Stimulated activated memory B cell treated with anti-CD40 and anti-IgM and Interleukin-4, amounts not matched to agents 10 μg/mL and 1 μg/mL and 100 μg/mL, for 72 hours (primary cell): ENCODE results near the gene KDR.

Experiments used
- ATAC-seq: fragments of 150-1000 bp; cut with Tn5 transposase; 2 replicates; pipeline ENCODE4 v1.10.0; 2021
- H3K27ac Mint-ChIP-seq: one replicate; pipeline ENCODE4 v1.8.0; 2022; ENCODE audit warnings: mild to moderate bottlenecking, mixed read lengths
- H3K27me3 Mint-ChIP-seq: one replicate; pipeline ENCODE4 v1.8.0; 2022; ENCODE audit warnings: mixed read lengths
- H3K36me3 Mint-ChIP-seq: one replicate; pipeline ENCODE4 v1.8.0; 2022; ENCODE audit warnings: mixed read lengths
- H3K4me1 Mint-ChIP-seq: one replicate; pipeline ENCODE4 v1.8.0; 2022; ENCODE audit warnings: mixed read lengths
- H3K4me3 Mint-ChIP-seq: one replicate; pipeline ENCODE4 v1.8.0; 2022; ENCODE audit warnings: mild to moderate bottlenecking, moderate library complexity, mixed read lengths
- H3K9me3 Mint-ChIP-seq: one replicate; pipeline ENCODE4 v1.8.0; 2022; ENCODE audit warnings: mixed read lengths

The KDR gene

GRCh38 chr4:55032179-55032578, 93.2 kb downstream of the KDR start:
- H3K4me1 Mint-ChIP-seq: no peaks in the 10 kb centered on the region
- H3K27me3 Mint-ChIP-seq: peaks cover 11% of the 10 kb centered on the region
- no peak for ATAC-seq
- no peak overlapping the region for H3K27ac Mint-ChIP-seq
- H3K9me3 Mint-ChIP-seq: no peaks in the 10 kb centered on the region
- no peak overlapping the region for H3K4me3 Mint-ChIP-seq
- H3K36me3 Mint-ChIP-seq: no peaks in the 10 kb centered on the region

GRCh38 chr4:55031158-55031557, 94.2 kb downstream of the KDR start:
- no peaks in the 10 kb centered on the region for H3K4me1 Mint-ChIP-seq
- H3K9me3 Mint-ChIP-seq: peaks cover 3% of the 10 kb centered on the region
- no peak for ATAC-seq
- no peak overlapping the region for H3K4me3 Mint-ChIP-seq
- H3K27me3 Mint-ChIP-seq: peaks cover 7% of the 10 kb centered on the region
- no peak overlapping the region for H3K27ac Mint-ChIP-seq
- no peaks in the 10 kb centered on the region for H3K36me3 Mint-ChIP-seq

GRCh38 chr4:55030589-55030988, 94.8 kb downstream of the KDR start:
- no peak for ATAC-seq

GRCh38 chr4:55029821-55030503, 95.4 kb downstream of the KDR start:
- H3K27me3 Mint-ChIP-seq: no peaks in the 10 kb centered on the region
- H3K4me3 Mint-ChIP-seq: no peak overlapping the region
- no peaks in the 10 kb centered on the region for H3K4me1 Mint-ChIP-seq
- H3K27ac Mint-ChIP-seq: no peak overlapping the region
- peaks cover 3% of the 10 kb centered on the region for H3K9me3 Mint-ChIP-seq
- ATAC-seq: no peak
- H3K36me3 Mint-ChIP-seq: no peaks in the 10 kb centered on the region

More at GRCh38 chr4:55030589-55030988, 94.8 kb downstream of the KDR start:
- Mint-ChIP-seq H3K9me3 (peaks cover 3% of the 10 kb centered on the region), H3K4me3 (no peak overlapping the region), H3K4me1 (no peaks in the 10 kb centered on the region), H3K27ac (no peak overlapping the region), H3K36me3 (no peaks in the 10 kb centered on the region), H3K27me3 (peaks cover 1% of the 10 kb centered on the region)

- H3K27ac Mint-ChIP-seq: no peak overlapping the region
- ATAC-seq: no peak
- H3K4me3 Mint-ChIP-seq: no peak overlapping the region
- H3K36me3 Mint-ChIP-seq: no peaks in the 10 kb centered on the region
- peaks cover 3% of the 10 kb centered on the region for H3K9me3 Mint-ChIP-seq
- no peaks in the 10 kb centered on the region for H3K4me1 Mint-ChIP-seq
- H3K27me3 Mint-ChIP-seq: no peaks in the 10 kb centered on the region
These were observed 96.1 kb downstream of the KDR start for GRCh38 chr4:55029321-55029720.
